Activated CD8-positive, alpha-beta memory T cell treated with anti-CD3 and anti-CD28 coated beads, Interleukin-2, amount 50 U/mL, for 1 hour (primary cell): Measurements from ENCODE around the gene TGIF2LX.
"Not testable (repeated sequence)": the region's sequence is repeated elsewhere in the genome, so short reads cannot be mapped to it uniquely, and the experiment has no call there.

Experiments used
- DNase-seq: peaks from one replicate; pipeline ENCODE4 v3.0.0-alpha.2; 2020; ENCODE audit errors: extremely low read depth

The TGIF2LX gene

DNA sequence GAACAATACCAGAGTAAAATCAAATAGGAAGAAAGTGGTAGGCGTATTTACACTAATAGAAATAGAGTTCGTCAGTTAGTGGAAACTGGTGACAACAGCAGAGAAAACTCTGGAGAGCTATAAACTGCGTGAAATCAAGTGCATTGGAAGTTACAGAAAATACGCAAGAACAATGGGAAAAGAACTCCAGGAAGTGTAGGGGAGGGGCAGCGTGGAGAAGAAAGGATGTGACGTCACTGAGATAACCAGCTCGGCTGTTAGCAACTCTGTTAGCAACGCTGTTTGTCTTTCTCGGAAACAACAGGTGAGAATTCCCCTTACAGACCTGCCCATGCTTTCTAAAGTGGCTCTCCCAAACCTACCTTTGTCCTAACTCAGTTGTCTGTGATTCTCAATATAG is at the start of gene TGIF2LX:
Gene TGIF2LX, plus strand, starts transcription at position 244 of the 400 bp plus-strand sequence. CDS start 178 bp downstream, outside the sequence.
- not testable (repeated sequence) for DNase-seq

GRCh38 chrX:89922338-89922934 is 728 bp downstream of the TGIF2LX start:
- DNase-seq, result not testable (repeated sequence)

DNA sequence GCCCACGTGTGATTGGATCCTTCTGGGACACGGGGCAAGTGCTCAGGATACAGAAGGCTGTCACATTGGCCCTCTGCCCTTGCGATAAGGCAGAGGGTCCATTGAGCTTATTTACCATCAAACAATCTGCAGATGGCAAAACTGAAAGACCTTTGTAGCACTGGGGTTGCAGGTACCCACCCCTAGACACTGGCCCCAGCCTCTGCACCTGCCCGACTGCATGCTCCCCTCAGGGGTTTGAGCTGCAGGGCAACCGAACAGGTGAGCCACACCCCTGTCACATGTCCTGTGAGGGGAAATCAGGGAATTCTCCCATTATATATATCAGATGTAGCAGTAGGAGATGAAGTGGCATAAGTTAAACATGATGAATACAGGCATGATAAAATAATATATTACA is 21.4 kb downstream of the TGIF2LX start:
- DNase-seq, result not testable (repeated sequence)

DNA sequence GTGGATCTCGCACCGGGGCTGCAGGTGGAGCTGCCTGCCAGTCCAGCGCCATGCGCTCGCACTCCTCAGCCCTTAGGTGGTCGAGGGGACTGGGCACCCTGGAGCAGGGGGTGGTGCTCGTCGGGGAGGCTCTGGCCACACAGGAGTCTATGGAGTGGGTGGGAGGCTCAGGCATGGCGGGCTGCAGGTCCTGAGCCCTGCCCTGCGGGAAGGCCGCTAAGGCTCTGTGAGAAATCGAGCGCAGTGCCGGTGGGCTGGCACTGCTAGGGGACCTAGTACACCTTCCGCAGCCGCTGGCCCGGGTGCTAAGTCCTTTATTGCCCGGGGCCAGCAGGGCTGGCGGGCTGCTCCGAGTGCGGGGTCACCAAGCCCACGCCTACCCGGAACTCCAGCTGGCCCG is 43.9 kb downstream of the TGIF2LX start:
- DNase-seq, result not testable (repeated sequence)
